Stimulated activated CD8-positive, alpha-beta memory T cell treated with anti-CD3 and anti-CD28 coated beads, Interleukin-4, amount 100 ng/mL, for 24 hours (primary cell): ENCODE measurements around the gene PDE4B.
"Not testable (repeated sequence)": the region's sequence is repeated elsewhere in the genome, so short reads cannot be mapped to it uniquely, and the experiment has no call there.

Experiments
- DNase-seq: peaks from one replicate; pipeline ENCODE4 v3.0.0-alpha.2; 2020; ENCODE audit warnings: low read depth

Gene PDE4B

DNA sequence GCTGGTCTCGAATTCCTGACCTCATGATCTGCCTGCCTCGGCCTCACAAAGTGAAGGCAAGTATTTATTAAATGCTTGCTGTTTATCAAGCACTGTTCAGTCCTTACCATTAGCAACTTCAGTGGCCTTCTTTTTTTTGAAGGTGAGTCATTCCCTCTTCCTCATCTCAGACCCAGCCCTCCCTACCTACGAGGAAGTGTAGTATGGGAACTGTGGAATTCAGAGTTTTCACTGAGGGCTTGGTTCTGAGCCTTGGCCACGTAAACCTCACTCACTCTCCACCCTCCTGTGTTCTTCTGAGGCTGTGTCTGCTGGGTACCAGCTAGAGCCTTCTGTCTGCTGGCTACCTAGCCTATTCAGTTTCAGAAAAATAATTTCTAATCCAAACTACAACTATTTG, 523.0 kb downstream of the PDE4B start:
- no peak for DNase-seq

DNA sequence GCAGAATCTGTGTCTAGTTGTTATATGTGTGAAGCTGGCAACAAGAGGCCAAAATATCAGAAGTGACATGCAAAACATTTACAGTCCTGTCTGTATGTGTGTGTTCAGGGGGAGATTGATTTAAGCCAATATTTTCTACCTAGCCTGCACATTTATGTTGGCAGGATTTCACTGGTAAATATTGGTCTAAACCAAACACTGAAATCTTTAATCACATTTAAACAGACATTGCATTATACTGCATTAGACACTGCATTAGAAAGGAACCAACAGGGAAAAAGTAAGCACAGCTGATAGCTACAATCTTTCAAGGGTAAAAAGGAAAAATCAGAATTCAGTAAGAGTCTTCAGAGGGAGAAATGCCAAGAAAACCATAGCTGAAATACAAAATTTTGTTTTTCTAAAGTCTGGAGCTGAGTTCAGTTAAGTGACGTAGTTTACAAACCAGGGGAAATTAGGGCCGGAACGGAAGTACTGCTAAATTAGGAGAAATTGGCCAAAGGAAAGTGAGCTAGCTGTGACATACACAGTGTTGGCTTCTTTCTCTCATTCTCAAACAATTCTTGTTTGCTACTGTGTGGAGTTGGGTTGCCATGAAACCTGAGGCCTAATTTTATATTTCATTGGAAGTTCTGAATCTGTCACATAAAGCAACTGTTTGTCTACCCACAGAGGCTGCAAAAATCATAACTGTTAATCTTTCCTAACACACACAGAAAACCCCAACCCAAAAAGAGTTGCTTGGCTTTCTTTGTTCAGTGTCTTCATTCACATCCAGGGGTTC, 524.0 kb downstream of the PDE4B start:
- no peak for DNase-seq

DNA sequence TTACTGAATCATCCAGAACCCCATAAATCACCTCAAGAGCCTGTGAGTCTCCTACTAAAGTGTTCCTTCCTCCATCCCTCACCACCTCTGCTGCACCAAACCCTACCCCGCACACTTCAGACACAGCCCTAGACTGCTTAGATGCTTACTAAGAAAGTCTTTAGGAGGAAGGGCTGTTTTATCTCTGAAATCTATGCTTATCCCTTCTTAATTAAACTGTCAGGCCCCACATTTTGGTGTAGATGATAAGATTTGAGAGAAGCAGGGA, 524.5 kb downstream of the PDE4B start:
- DNase-seq, result no peak

GRCh38 chr1:66320231-66320630, 527.5 kb downstream of the PDE4B start:
- no peak for DNase-seq

GRCh38 chr1:66322462-66322861, 529.8 kb downstream of the PDE4B start:
- DNase-seq, result not testable (repeated sequence)

- DNase-seq, result no peak
Observed at GRCh38 chr1:66323958-66324625, 531.4 kb downstream of the PDE4B start.

DNA sequence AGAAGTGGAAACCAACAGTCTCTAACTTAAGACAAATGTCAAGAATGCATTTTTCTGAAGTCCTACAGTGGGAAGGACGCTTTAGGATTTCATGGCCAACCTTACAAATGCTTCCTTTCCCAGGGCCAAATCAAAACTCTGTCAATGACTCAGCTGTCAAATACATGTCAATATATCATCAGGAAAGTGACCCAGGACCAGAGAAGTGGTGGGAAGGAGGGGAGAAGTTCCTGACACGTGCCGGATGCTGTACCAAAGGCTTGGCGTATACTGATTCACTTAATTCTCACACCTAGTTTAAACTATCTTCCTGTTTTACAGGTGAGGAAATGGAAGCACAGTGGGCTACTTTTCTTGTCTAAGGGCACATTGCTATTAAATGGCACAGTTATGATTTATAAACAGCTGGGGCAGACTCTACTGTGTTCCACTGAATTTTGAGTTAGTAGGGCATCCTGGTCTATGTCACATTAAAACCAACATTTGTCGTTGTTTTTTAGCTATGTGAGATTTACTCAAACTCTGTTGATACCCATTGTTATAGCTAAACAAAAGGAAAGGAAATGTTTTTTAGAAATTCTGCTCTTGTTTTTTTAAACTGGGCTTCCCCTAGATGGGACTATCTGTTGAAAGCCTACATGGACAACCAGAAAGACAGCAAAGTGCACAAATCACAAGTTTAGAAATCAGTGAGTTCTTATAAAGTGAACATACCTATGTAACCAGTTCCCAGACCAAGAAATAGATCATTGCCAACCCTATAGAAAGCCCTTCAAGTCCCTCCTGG, 533.1 kb downstream of the PDE4B start:
- DNase-seq, result no peak

GRCh38 chr1:66326867-66327266, 534.2 kb downstream of the PDE4B start:
- DNase-seq, result no peak

GRCh38 chr1:66327588-66327987, 534.9 kb downstream of the PDE4B start:
- no peak for DNase-seq

DNA sequence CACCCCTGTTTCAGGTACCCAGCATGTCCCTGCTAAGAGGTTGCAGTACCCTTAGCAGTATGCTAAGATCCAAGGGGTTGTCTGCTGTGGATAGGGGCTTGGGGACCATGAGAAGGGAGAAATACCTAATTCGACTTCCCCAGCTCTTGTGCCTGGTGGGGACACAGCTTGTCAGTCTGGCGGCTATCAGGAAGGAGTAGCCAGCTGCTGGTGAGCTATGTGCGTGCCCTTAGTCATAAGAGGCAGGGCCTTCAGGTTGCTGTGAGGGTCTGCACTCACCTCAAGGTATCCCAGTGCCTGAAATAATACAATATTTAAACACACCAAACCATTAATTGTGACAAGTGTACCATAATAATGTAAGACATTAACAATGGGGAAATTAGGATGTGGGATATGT, 536.2 kb downstream of the PDE4B start:
- no peak for DNase-seq

- no peak for DNase-seq
Observed at GRCh38 chr1:66330722-66331141, 538.0 kb downstream of the PDE4B start.

DNA sequence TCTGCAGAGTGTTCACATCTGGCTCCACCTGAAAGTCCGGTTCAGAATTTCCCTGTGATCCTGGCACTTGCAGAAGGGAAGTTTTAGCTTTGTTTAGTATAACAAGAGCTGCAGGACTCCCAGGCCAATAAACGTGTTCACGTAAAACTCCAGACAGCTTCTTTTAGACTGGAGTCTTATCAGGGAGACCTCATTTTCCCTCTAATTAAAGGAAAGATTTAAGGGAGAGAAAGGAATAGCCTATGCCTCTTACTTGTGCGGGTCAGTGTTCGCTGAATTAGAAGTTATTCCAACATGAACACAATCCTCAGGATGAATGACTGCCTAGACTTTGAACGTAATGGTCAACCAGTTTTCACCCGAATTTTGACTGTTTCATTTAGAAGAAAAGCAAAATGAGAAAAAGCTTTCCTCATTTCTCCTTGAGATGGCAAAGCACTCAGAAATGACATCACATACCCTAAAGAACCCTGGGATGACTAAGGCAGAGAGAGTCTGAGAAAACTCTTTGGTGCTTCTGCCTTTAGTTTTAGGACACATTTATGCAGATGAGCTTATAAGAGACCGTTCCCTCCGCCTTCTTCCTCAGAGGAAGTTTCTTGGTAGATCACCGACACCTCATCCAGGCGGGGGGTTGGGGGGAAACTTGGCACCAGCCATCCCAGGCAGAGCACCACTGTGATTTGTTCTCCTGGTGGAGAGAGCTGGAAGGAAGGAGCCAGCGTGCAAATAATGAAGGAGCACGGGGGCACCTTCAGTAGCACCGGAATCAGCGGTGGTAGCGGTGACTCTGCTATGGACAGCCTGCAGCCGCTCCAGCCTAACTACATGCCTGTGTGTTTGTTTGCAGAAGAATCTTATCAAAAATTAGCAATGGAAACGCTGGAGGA, 539.2 kb downstream of the PDE4B start:
- peak; percentile 15 for DNase-seq

- DNase-seq, result no peak
Observed at GRCh38 chr1:66332548-66332901, 539.8 kb downstream of the PDE4B start.

DNA sequence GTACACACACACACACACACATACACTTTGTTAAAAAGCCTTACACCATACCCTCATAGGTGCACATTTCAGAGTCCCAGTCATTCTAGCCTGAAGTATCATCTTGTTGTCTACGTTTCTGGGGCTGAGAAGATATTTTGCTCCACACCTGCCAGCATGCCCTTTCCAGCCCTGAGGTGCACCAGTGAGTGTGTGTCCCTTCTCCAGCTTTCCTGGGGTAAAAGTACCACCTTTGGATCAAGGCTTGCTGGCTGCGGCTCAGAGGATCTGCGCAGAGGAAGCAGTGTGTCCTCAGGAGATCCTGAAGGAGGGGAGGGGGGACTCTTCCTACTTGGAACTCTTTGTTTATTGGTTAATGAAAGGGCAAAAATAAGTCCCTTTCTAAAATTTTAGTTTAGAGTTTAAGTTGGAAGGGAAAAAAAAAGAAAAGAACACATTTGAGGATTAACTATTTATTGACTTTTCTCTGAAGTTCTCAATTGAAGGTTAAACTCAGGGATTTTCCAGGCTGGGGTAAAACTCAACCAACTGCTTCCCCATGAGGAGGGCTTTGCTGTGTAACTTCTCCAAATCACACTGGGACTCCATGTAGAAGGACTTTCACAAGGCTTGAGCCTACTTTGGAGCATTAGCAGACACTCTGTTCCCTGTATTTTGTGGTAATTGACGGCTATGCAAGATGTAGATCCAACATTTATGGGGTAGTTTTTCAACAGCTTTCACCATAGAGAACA, 540.9 kb downstream of the PDE4B start:
- no peak for DNase-seq

DNA sequence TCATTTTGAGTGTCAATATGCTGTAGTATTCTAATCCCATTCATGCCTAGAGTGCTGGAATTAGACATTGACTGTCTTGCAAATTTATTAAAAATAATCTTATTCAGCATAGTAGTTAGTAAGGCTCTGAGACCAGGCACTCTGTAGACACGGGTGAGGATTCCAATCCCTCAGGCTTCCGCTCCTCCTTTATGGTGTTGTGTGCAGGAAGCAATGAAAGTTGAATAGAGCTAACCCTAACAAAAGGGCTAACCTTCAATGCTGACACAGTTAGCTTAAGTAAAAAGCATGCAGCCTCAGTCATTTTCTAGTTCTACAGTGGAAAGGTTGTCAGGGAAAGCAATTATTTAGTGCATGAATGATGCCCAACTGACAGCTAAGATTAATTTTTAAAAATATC, 541.6 kb downstream of the PDE4B start:
- DNase-seq, result no peak

GRCh38 chr1:66335125-66335524, 542.4 kb downstream of the PDE4B start:
- no peak for DNase-seq

- peak; percentile 44 for DNase-seq
Observed at GRCh38 chr1:66335859-66336640, 543.4 kb downstream of the PDE4B start.

DNA sequence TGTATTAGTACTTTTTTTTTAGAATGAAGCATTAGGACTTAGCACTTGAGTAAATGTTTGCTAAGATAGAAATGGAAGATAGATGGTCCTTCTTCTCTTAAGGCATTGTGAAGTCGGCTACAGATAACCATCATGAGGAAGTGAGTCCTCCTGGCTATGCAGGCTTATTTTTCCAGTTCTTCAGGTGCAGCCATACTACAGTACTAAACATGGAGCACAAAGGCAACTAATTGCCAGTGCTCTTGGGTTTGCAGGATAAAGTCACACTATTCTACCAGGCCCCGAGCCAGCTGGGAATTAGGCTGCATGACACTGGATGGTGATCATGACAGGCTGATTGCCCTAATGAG, 543.9 kb downstream of the PDE4B start:
- no peak for DNase-seq

DNA sequence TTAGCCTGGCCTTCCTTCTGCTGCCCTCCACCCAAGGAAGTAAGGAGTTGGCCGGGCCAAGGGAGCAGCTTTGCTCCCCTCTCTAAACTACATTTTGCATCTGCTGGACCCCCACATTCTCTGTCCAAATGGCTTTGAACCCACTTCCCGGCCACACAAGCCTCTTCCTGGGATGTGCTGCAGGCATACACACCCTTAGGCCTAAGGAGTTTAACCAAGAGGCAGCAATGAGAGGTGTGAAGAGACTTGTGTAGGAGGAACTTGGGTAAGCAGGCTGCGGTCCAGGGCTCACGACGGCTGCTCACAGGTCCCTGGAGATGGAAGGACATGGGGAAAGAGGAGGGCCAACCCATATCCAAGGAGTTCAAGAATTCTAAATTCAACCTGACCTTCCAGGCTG, 544.6 kb downstream of the PDE4B start:
- DNase-seq, result no peak

DNA sequence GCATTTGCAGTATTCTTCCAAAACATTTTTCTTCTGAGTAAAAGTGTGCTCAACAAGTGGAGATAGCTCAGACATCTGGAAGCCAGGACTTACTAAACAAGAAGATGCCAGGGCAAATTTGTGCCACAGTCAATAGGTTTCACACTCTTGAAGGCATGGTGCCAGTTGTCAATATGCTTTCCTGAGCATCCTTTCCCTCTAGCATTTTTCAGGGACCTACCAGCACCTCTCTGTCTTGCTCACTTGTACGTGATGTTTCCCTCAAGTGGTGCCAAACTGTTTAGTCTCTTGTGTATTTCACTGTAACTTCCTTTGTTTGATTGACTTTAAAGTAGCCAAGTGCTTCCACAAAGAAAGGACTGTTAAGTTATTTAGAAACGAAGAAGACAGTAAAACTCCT, 547.2 kb downstream of the PDE4B start:
- DNase-seq, result no peak
